NCI-H524 treated with DMSO at 0.1 percent for 48 hours (cell line): Measurements from ENCODE around the gene SUCLG2.
A peak's percentile ranks its signal among the peaks of the same experiment; 100 is the strongest.
"Not testable (repeated sequence)": the region's sequence is repeated elsewhere in the genome, so short reads cannot be mapped to it uniquely, and the experiment has no call there.

Experiments used
- DNase-seq: peaks from one replicate; lab custom pipeline; 2025; lab: John Stamatoyannopoulos, UW

SUCLG2 gene

DNA sequence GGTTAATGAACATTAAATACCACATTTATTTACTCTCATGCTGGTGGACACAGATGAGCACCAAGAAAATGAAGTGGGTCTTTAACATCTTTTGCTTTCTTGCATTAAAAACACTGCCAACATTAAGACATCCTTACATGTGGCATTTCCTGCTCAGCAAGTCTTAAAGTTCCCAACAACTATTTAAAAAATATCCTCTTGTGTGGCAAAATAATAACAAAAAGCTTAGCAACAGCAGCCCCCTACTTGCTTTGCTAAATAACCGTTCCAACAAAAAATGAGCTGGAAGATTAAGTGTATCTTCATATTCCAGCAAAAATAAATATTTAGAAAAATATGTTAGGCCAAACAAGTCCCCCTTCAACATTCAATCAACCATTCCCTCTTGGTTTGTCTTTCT is 93.1 kb downstream of the SUCLG2 start:
- no peak for DNase-seq

DNA sequence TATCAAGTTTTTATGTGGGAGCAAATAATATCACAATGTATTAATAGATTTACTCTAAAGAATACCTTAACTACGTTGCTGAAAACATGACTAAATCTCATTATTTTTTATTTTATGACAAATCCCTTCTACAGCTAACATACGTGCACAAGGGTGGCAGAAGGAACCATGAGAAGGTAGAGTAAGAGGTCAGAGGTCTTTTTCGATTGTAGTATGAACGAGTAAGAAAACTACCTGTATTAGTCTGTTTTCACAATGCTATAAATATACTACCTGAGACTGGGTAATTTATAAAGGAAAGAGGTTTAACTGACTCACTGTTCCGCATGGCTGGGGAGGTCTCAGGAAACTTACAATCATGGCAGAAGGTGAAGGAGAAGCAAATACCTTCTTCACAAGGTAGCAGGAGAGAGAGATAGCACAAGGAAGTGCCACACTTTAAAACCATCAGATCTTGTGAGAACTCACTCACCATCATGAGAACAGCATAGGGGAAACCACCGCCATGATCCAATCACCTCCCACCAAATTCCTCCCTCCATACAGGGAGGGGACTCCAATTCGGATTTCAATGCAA is 95.3 kb downstream of the SUCLG2 start:
- no peak for DNase-seq

DNA sequence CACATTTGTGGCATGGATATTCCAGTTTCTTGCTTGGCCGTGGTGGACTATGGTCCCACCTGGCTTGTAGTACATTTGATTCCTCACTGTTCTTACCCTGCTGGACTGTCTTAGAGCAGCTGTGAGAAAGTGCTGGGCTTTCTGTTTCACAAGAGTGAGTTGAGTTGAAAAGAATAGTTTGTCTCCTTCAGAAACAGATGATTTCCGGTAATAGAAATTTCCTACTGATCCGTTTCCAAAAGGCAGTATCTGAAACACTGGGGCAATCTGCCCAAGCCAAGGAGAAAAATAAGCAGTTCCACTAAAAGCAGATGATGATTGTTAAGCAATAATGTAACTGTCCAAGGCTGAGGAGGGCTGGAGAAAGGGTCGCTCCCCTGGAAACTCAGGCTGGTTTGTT is 96.0 kb downstream of the SUCLG2 start:
- DNase-seq = no peak

DNA sequence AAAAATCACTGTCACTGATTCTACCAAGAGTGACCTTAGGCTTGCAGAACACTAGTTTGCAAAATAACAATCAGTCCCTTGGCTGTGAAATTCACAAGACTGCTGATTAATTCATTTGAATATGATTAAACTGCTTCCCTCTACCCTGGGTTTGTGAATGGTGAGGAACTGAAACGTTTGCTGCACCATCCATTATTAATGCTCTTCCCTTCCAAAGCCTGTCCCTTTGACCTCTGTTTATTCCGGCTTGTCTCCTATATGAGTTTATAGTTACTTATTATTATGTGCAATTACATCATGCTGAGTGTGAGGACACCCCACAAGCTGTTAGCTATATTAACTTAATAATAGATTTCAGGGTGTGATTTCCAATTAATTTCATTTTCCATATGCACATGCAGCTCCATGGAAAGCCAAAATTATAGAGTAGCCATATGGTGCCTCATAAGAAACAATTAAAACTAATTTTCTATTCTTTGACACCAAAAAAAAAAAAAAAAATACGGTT is 96.5 kb downstream of the SUCLG2 start:
- peak; percentile 57 for DNase-seq

DNA sequence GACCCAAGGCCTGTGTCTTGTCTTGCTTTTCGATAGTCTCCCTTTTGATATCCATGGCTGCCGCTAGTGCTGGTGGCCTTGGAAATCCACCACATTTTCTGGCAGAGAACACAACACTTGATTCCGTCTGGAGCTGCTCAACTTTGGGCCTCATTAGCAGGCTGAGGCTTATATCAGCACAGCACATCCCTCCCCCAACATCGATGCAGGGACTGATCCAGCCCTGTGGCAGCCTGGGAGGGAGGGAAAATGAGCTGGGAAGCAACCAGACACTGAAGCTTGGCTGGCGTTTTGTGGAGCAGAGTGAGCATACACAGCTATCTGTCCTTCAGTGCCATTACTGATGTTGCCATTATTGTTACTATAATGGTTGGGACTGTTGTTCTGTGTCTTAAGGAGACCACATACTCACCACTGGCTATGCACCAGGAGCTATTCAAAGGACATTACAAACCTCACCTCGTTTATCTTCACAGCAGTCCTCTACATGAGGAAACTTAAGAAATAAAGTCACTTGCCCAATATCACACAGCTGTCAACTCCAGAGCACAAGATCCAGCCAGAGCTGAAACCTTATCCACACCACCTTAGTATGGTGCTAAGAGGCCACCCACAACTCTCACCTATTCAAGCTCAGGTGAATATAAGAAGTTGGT is 102.9 kb downstream of the SUCLG2 start:
- peak; percentile 62 for DNase-seq

DNA sequence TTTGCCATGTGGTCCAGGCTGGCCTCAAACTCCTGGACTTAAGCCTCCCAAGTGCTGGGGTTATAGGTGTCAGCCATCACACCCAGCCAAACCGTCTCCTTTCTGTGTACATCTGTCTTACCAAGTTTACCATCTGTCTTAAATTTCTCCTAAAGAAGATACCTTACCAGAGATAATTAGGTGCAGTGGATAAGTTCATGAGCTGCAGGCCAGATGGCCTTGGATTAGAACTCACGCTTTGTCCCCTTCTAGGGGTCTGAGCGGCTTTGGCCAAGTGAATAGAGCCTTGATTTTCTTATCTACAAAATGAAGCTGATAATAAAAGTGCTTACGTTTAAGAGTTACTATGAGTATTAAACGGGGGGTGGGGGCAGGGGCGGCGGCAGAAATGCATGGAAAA is 103.9 kb downstream of the SUCLG2 start:
- DNase-seq = peak; percentile 91

DNA sequence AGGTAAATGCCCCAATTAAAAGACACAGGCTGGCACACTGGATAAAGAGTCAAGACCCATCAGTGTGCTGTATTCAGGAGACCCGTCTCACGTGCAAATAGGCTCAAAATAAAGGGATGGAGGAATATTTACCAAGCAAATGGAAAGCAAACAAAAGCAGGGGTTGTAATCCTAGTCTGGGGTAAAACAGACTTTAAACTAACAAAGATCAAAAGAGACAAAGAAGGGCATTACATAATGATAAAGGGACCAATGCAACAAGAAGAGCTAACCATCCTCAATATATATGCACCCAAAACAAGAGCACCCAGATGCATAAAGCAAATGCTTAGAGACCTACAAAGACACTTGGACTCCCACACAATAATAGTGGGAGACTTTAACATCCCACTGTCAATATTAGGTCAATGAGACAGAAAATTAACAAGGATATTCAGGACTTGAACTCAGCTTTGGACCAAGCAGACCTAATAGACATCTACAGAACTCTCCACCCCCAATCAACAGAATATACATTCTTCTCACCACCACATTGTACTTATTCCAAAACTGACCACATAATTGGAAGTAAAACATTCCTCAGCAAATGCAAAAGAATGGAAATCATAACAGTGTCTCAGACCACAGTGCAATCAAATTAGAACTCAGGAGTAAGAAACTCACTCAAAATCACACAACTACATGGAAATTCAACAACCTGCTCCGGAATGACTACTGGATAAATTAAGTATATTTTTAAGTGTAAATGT is 111.7 kb downstream of the SUCLG2 start:
- not testable (repeated sequence) for DNase-seq

DNA sequence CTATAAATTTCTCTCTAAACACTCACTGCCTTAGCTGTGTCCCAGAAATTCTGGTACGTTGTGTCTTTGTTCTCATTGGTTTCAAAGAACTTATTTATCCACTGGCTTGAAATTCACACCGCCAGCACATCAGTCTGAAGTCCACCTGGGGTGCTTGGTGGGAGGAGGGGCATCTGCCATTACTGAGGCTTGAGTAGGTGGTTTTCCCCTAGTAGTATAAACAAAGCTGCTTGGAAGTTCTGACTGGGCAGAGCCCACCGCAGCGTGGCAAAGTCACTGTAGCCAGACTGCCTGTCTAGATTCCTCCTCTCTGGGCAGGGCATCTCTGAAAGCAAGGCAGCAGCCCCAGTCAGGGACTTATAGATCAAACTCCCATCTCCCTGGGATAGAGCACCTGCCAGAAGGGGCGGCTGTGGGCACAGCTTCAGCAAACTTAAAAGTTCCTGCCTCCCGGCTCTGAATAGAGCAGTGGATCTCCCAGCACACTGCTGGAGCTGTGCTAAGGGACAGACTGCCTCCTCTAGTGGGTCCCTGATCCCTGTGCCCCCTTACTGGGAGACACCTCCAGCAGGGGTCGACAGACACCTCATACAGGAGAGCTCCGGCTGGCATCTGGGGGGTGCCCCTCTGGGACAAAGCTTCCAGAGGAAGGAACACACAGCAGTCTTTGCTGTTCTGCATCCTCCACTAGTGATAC is 114.1 kb downstream of the SUCLG2 start:
- no peak for DNase-seq

DNA sequence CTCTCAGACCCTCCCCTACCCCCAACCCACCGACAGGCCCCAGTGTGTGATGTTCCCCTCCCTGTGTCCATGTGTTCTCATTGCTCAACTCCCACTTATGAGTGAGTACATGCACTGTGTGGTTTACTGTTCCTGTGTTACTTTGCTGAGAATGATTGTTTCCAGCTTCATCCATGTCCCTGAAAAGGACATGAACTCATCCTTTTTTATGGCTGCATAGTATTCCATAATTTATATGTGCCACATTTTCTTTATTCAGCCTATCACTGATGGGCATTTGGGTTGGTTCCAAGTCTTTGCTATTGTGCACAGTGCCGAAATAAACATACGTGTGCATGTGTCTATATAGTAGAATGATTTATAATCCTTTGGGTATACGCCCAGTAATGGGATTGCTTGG is 117.2 kb downstream of the SUCLG2 start:
- DNase-seq = not testable (repeated sequence)

DNA sequence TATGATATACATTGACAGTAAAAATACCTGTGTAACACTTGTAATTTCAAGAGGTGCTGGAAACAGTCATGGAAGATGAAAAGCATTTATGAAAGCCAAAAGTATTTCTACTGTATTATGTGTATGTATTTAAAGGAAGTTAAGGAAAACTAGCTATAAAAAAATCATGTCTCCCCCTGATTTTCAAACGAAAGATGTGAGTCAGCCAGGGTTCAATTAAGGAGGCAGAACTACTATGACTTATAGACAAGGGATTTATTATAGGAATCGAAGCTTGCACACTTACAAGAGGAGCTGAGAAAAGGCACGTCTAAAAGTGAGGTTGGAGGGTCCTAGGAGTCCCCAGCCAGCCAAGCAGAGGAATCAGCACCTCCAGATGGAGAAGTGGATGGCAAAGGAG is 119.4 kb downstream of the SUCLG2 start:
- DNase-seq = no peak

DNA sequence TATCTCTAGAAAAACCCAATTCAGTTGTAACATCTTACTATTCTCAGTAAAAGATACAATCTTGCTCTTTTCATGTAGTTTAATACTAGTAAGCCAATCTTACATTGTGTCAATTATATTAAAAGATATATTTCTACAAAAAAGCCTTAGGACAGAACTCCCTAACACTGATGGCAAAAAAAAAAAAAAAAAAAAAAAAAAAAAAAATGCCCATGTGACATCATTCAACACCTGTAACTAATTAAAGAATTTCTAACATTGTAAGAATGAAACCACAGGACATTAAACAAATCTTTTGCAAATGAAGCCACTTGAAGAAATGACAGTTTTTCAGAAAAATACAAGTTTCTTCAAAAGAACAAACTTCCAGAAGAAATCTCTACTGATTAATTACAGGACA is 119.8 kb downstream of the SUCLG2 start:
- DNase-seq = no peak

DNA sequence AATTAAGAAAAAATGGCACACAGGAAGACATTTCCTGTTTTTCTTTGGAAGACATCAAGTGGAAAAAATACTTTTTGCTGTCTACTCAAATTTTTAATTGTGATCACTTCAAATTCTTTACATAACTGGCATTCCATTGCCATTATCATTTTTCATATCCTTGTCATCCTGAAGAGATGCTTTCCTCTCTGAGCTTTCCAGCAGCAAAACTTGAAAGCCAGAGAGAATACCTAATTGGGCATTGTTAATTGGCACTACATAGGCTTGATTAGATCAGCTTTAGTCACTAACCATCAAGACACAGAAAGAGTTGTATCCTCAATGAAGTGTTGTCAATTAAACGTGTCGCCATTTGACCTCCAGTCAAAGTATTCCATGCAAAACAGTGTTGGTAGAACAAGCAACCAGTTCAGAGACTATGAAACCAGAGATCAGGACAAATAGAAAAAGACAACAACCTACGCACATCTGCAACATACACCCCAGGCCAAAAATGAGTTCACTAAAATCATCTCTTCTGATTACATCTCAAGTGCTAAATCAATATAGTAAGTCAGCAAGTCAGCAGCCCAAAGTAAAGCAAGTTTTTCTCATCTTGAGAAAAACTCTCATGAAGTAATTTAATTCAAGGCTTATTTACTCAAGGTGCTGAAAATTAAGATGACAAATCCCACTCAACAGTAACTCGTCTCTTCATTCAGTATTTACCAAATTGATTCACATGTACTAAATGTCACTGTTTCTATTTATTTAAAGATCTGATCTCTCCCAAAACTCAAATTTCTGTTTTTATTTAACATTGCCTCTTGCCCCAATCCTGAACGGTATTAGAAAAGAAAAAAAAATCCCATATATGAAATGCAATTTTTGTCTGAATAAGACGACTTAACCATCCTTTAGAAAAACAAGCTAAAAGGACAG is 123.0 kb downstream of the SUCLG2 start:
- no peak for DNase-seq

DNA sequence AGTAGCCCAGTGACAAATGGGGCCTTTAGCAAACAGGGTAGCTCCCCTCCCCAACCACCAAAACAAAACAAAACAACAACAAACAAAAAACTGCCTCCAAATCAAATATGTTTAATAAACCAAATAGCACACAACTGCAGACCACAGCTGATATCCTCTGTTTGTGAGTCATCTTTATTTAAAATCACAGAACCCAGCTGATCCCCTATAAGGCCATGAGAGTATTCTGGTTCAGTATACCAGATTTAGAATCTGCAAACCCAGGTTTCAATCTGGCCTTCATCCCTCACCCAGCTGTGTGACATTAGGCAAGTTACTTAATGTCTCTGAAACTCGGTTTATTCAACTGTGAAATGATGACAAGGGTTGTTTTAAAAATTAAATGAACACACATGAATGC is 124.5 kb downstream of the SUCLG2 start:
- DNase-seq = no peak

DNA sequence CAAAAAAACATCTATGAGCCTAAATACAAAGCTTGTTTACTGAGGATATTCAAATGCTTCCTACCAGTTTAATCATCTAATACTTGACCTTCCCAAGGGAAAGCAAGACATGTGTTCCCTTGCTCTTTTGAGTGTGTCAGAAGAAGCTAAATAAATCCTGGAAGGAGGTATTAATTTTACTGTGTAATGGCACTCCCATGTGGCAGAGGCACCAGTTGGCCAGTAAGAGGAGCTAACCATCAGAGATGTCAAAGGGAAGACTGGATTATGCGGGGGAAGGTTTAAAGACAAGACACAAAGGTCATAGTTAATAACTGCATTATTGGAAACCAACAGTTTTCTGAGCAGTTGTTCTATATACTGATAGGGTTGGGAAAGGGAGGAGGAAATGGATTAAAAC is 125.1 kb downstream of the SUCLG2 start:
- peak; percentile 68 for DNase-seq

DNA sequence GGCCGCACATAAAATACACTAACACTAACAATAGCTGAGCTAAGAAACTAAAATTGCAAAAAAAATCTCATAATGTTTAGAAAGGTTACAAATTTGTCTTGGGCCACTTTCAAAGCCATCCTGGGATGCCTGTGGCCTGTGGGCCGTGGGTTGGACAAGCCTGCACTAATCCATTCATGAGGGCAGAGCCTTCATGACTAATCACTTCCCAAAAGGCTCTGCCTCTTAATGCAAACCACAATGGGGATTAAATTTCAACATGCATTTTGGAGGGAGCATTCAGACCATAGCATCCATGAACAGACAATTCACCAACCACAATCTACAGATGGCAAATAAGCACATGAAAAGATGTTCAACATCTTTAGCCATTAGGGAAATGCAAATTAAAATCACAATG is 128.2 kb downstream of the SUCLG2 start:
- DNase-seq = peak; percentile 48

DNA sequence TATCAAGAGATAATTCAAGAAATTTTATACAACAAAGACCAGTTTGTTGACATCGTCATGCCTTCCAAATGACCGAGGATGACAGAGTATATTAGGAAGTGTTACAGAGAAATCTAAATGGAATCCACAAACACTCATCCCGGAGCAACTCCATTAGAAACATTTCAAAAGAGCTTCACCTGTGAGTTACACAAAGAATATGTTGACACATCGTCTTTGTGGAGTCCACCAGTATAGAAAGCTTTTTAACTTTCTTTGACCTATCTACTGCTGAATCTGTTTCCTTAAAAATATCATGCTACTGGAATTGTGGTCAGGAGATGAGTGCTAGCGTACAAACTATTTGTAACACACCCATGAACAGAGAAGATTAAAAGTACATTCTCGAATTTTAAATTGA is 130.4 kb downstream of the SUCLG2 start:
- DNase-seq = no peak

DNA sequence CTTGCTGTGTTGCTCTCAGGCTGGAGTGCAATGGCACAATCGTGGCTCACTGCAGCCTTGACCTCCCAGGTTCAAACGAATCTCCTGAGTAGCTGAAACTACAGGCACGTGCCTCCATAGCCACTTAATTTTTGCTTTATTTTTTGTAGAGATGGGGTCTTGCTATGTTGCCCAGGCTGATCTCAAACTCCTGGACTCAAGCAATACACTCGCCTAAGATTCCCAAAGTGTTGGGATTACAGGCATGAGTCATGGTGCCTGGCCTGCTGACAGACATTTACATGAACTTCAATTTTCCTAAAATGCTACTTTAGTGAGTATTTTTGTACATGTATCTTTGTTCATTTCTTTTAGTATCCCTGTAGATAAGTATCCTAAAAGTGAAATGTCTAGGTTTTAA is 132.3 kb downstream of the SUCLG2 start:
- DNase-seq = no peak

DNA sequence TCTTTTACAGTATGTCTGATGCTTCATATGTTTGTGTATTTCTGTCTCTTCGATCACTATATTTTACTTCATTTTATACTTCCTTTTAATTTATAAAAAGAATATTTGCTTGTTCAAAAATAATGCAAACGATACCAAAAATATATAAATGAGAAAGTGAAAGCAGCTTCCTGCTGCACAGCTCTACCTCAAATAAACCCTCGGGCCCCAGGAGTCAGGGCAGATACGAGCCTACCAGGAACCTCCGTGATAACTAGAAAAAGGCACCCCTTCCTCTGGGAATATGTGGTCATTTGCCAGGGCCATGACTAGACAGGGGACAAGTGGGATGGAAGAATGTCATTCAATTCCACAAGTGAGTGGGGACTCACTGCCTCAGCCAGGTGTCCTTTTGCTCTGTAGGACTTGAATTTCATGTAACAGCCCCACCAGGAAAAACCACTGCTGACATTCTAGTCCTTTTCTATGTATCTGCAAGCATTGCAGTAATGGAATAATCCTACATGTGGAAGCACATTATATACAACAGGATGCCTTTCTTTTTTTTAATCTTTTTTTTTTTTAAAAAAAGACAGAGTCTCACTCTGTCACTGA is 133.3 kb downstream of the SUCLG2 start:
- DNase-seq = no peak

DNA sequence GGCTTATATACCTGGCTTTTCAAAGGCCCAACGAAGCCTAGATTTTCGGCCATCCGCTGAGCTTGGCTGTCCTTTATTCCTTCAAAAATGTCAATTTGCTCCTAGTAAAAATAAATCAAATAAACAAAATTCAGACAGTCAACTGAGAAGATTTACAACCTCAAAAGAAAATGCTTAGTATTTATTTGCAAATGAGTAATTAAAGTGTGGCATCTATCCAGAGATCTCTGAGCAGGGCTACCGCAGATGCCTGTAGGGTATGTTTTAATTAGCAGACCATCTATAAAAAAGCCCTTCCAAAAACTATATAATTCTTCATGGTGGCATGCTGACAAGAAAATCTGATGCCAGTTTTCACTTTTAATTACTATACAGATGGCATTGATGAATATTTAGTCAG is 136.2 kb downstream of the SUCLG2 start:
- DNase-seq = no peak

DNA sequence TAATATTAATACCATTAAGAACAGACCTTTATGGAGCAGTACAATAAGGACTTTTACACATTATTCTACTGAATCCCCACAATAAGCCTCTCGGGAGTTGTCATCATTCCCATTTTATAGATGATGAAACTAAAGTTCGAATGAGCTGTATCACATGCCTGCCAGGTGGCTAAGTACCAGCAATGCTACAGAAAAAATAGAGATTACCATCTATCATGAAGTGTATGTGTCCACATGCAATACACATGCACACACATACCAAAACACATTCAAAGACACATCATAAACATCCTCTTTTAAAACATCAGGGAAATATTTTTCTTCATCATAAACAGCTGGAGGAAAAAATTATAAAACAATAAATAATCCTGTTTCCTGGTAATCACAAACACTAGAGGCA is 136.6 kb downstream of the SUCLG2 start:
- DNase-seq = no peak

DNA sequence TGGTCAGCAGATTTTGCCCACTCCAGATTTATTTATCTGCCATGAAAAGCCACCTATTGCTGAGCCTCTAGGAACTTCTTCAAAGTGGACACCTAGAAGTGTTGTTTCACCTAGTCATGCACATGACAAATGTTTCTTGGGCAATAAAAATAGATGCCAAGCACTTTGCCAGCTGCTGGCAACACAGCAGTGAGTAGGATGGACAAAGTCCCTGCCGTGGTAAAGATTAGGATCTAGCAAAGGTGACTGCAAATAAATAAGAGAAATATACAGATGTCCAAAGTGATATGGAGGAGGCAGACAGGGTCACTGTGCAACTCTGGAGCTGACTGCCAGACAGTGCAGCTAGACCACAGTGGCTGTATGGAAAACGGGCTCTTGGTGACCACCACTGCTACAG is 137.9 kb downstream of the SUCLG2 start:
- DNase-seq = no peak
